PC-9 (cell line): ENCODE measurements around the gene OGDH. TPM values are rescaled to one million over a fixed set of nuclear protein-coding genes. Genes with fewer than 3 reads are reported as not detected.

Source experiments
- BruUV-seq: library from RNA; stranded (reverse); fragments of 400-500 nt; replicated peaks from 2 replicates; lab custom pipeline; 2021; lab: Mats Ljungman, UMichigan
- CTCF ChIA-PET: fragments of 300-600 bp; sonication (Branson Sonifier 250); formaldehyde crosslinking; loops from one replicate; lab custom pipeline; 2022; ENCODE audit warnings: antibody characterized with exemption; lab: Charles Lee
- POLR2A ChIA-PET: fragments of 300-600 bp; sonication (Branson Sonifier 250); formaldehyde crosslinking; loops from one replicate; lab custom pipeline; 2022; ENCODE audit warnings: antibody characterized with exemption; ENCODE audit not compliant: unreplicated experiment; lab: Charles Lee
- DNase-seq, 2 experiments: peaks; one replicate each; pipeline versions ENCODE4 v3.0.0 to v3.0.0-alpha.2; 2015 to 2022; ENCODE audit warnings: mixed read lengths in 1 of 2
- H2AFZ ChIP-seq: fragments of 200-600 bp; sonication (generic); 2 replicates; pipeline ENCODE4 v1.8.1; 2017; ENCODE audit warnings: antibody characterized with exemption
- H3F3A ChIP-seq: fragments of 200-600 bp; sonication (generic); 2 replicates; pipeline ENCODE4 v1.8.1; 2017; ENCODE audit warnings: antibody characterized with exemption, mild to moderate bottlenecking, low read depth; ENCODE audit not compliant: insufficient read depth
- H3K27ac ChIP-seq: fragments of 200-600 bp; sonication (generic); 2 replicates; pipeline ENCODE4 v1.6.1; 2016; ENCODE audit warnings: mixed run types
- H3K27me3 ChIP-seq: fragments of 200-600 bp; sonication (generic); 2 replicates; pipeline ENCODE4 v1.6.1; 2016; ENCODE audit warnings: low read depth, mixed run types; ENCODE audit not compliant: insufficient read depth
- H3K36me3 ChIP-seq: fragments of 200-600 bp; sonication (generic); 2 replicates; pipeline ENCODE4 v1.6.1; 2016; ENCODE audit warnings: low read depth, mixed run types
- H3K4me1 ChIP-seq: fragments of 200-600 bp; sonication (generic); replicated peaks from 2 replicates; pipeline ENCODE4 v1.6.1; 2016; ENCODE audit warnings: mixed run types; ENCODE audit not compliant: insufficient read depth
- H3K4me2 ChIP-seq: fragments of 200-600 bp; sonication (generic); 2 replicates; pipeline ENCODE4 v1.6.1; 2017; ENCODE audit warnings: mixed run types
- H3K4me3 ChIP-seq: fragments of 200-600 bp; sonication (generic); 2 replicates; pipeline ENCODE4 v1.6.1; 2016; ENCODE audit warnings: mixed run types
- H3K79me2 ChIP-seq: fragments of 200-600 bp; sonication (generic); 2 replicates; pipeline ENCODE4 v1.6.1; 2017; ENCODE audit warnings: low read depth, mixed run types
- H3K9me2 ChIP-seq: fragments of 200-600 bp; sonication (generic); 2 replicates; pipeline ENCODE4 v1.8.1; 2017; ENCODE audit warnings: mild to moderate bottlenecking; ENCODE audit not compliant: insufficient read depth
- H3K9me3 ChIP-seq: fragments of 200-600 bp; sonication (generic); 2 replicates; pipeline ENCODE4 v1.8.1; 2016; ENCODE audit warnings: low read depth; ENCODE audit not compliant: insufficient read depth
- H4K20me1 ChIP-seq: fragments of 200-600 bp; sonication (generic); 2 replicates; pipeline ENCODE4 v1.8.1; 2017; ENCODE audit not compliant: insufficient read depth
- CTCF ChIP-seq: fragments of 200-600 bp; sonication (generic); conservative IDR thresholded peaks from 2 replicates; pipeline ENCODE4 v1.6.1; 2017; ENCODE audit warnings: mixed run types, antibody characterized with exemption, mild to moderate bottlenecking, moderate library complexity
- EZH2 ChIP-seq: fragments of 200-600 bp; sonication (generic); IDR thresholded peaks from 2 replicates; pipeline ENCODE4 v1.8.0; 2017; ENCODE audit warnings: antibody characterized with exemption, low read depth
- intact Hi-C: fragments of 100-400 bp; cut with micrococcal nuclease; formaldehyde crosslinking; loops from one replicate; pipeline ENCODE4 v1.10.0; 2022; ENCODE audit not compliant: unreplicated experiment
- total RNA-seq: library from RNA; stranded (reverse); gene quantifications from 2 replicates; pipeline ENCODE4 v1.2.3, GENCODE V29; 2021

Gene OGDH
- total RNA-seq, 1 experiment from 2014 or later: 135 TPM

GRCh38 chr7:44655341-44655740, 48.9 kb downstream of the OGDH start:
- no peak overlapping the region for H3K4me3 ChIP-seq
- TF ChIP-seq EZH2 (no peak), CTCF (no peak)
- ChIA-PET POLR2A (no interaction called here), CTCF (no interaction called here)
- peaks cover 7% of the 10 kb centered on the region for H3K9me3 ChIP-seq
- no peaks in the 10 kb centered on the region for H3K79me2 ChIP-seq
- intact Hi-C loops: no loop called here
- no peaks in the 10 kb centered on the region for H4K20me1 ChIP-seq
- no peaks in the 10 kb centered on the region; the same call in 1 of the 2 replicates for H3F3A ChIP-seq
- BruUV-seq: no TSS peak
- no peak overlapping the region for H3K4me2 ChIP-seq
- no peaks in the 10 kb centered on the region for H3K4me1 ChIP-seq
- H3K27ac ChIP-seq: no peak overlapping the region; the same call in 1 of the 2 replicates
- H3K9me2 ChIP-seq: no peaks in the 10 kb centered on the region
- peaks cover 36% of the 10 kb centered on the region for H3K36me3 ChIP-seq
- H3K27me3 ChIP-seq: no peaks in the 10 kb centered on the region
- no peak overlapping the region for H2AFZ ChIP-seq
- DNase-seq: no peak

GRCh38 chr7:44658979-44659378, 52.6 kb downstream of the OGDH start:
- TF ChIP-seq CTCF (no peak), EZH2 (no peak)
- ChIA-PET POLR2A (no interaction called here), CTCF (no interaction called here)
- Histone ChIP-seq H3K79me2 (no peaks in the 10 kb centered on the region), H3K4me1 (no peaks in the 10 kb centered on the region), H3K36me3 (peaks cover 44% of the 10 kb centered on the region), H3K4me3 (no peak overlapping the region), H4K20me1 (no peaks in the 10 kb centered on the region), H3K27ac (no peak overlapping the region), H3K27me3 (no peaks in the 10 kb centered on the region), H3K9me2 (no peaks in the 10 kb centered on the region), H3K4me2 (no peak overlapping the region), H3F3A (no peaks in the 10 kb centered on the region; the same call in 1 of the 2 replicates), H2AFZ (no peak overlapping the region), H3K9me3 (peaks cover 16% of the 10 kb centered on the region)
- intact Hi-C loops: no loop called here
- no peak for DNase-seq
- no TSS peak for BruUV-seq

GRCh38 chr7:44661233-44661632, 54.8 kb downstream of the OGDH start:
- H3K27me3 ChIP-seq: no peaks in the 10 kb centered on the region
- no peak for DNase-seq
- ChIA-PET POLR2A (no interaction called here), CTCF (no interaction called here)
- H3K79me2 ChIP-seq: no peaks in the 10 kb centered on the region
- peaks cover 6% of the 10 kb centered on the region; the same call in 1 of the 2 replicates for H3F3A ChIP-seq
- no TSS peak for BruUV-seq
- H3K9me3 ChIP-seq: peaks cover 16% of the 10 kb centered on the region
- H3K4me3 ChIP-seq: no peak overlapping the region
- no peaks in the 10 kb centered on the region for H3K9me2 ChIP-seq
- no peak overlapping the region for H3K4me2 ChIP-seq
- H3K36me3 ChIP-seq: peaks cover 52% of the 10 kb centered on the region
- no peaks in the 10 kb centered on the region for H3K4me1 ChIP-seq
- H3K27ac ChIP-seq: no peak overlapping the region
- intact Hi-C loops: no loop called here
- TF ChIP-seq EZH2 (no peak), CTCF (no peak)
- H4K20me1 ChIP-seq: no peaks in the 10 kb centered on the region
- H2AFZ ChIP-seq: no peak overlapping the region
